ENCODE results near the gene COMT. TPM values are rescaled to one million over a fixed set of nuclear protein-coding genes. Genes with fewer than 3 reads are reported as not detected.

Gene COMT
- total and polyA plus RNA-seq, 4 donors: 75.3 to 430 (median 146) TPM

- TF ChIP-seq REST (IDR thresholded peaks at IDR 0.05) (no peak), HNF4G (IDR thresholded peaks at IDR 0.05) (no peak)
These were observed 56.1 kb downstream of the COMT start (continued) for GRCh38 chr22:19997561-19998231.

- H3K4me1 ChIP-seq (ENCODE audit: control insufficient read depth in 4 of 4, insufficient read depth in 4 of 4, low read length in 3 of 4): peaks cover 10 to 47% (median 35%) of the 10 kb centered on the region in 4 donors
- no peak overlapping the region for H3K9ac ChIP-seq (ENCODE audit: low read depth in 1 of 2, low read length in 2 of 2)
- no peak overlapping the region for H3K4me3 ChIP-seq (ENCODE audit: low read depth in 1 of 3, low read length in 3 of 3)
- TF ChIP-seq ATF3 (IDR thresholded peaks at IDR 0.05): no peak
- TF ChIP-seq RAD21 (IDR thresholded peaks at IDR 0.05): no peak
- TF ChIP-seq HNF4A (conservative IDR thresholded peaks at IDR 0.05): no peak
- no peak for TF ChIP-seq TAF1 (conservative IDR thresholded peaks at IDR 0.05)
- no peak for TF ChIP-seq GABPA (IDR thresholded peaks at IDR 0.05 in 1 of 2, conservative IDR thresholded peaks at IDR 0.05 in 1 of 2)
- TF ChIP-seq RXRA (IDR thresholded peaks at IDR 0.05): no peak
- no peak for TF ChIP-seq SP1 (IDR thresholded peaks at IDR 0.05)
- no peak for TF ChIP-seq NR2F2 (IDR thresholded peaks at IDR 0.05)
- TF ChIP-seq HNF4G (IDR thresholded peaks at IDR 0.05): no peak
- no peak for TF ChIP-seq REST (IDR thresholded peaks at IDR 0.05)
- TF ChIP-seq YY1 (IDR thresholded peaks at IDR 0.05): no peak
- no peak for TF ChIP-seq JUND (IDR thresholded peaks at IDR 0.05)
- TF ChIP-seq FOXA2 (IDR thresholded peaks at IDR 0.05): no peak
- no peak for TF ChIP-seq FOXA1 (IDR thresholded peaks at IDR 0.05)
- no peak for TF ChIP-seq MAX (IDR thresholded peaks at IDR 0.05)
- no peak for TF ChIP-seq ZBTB33 (IDR thresholded peaks at IDR 0.05)
- no peak for TF ChIP-seq CTCF (IDR thresholded peaks at IDR 0.05; ENCODE audit: low read depth, low read length, missing input control)
- no peak for TF ChIP-seq EGR1 (IDR thresholded peaks at IDR 0.05; ENCODE audit: low read depth in 2 of 2)
- no peaks in the 10 kb centered on the region for H3K27me3 ChIP-seq (ENCODE audit: control insufficient read depth in 4 of 4, insufficient read depth in 4 of 4, low read length in 3 of 4)
- peak overlapping the region in 1 of 2 donors; percentile 65 for H3K27ac ChIP-seq (ENCODE audit: low read depth in 1 of 2, low read length in 2 of 2)
- WGBS: 73% methylated on average over 16 of the region's 16 CpGs
- H3K9me3 ChIP-seq (ENCODE audit: control insufficient read depth in 4 of 4, low read length in 3 of 4): no peaks in the 10 kb centered on the region
- H3K36me3 ChIP-seq (ENCODE audit: control insufficient read depth in 4 of 4, insufficient read depth in 3 of 4, low read depth in 1 of 4, low read length in 3 of 4): no peaks in the 10 kb centered on the region
- no peak for DNase-seq (ENCODE audit: low spot score)
These were observed 56.8 kb downstream of the COMT start for GRCh38 chr22:19998232-19998951.

Data from liver (tissue), 9 donors.